ENCODE measurements around the gene MEGF6.

DNA sequence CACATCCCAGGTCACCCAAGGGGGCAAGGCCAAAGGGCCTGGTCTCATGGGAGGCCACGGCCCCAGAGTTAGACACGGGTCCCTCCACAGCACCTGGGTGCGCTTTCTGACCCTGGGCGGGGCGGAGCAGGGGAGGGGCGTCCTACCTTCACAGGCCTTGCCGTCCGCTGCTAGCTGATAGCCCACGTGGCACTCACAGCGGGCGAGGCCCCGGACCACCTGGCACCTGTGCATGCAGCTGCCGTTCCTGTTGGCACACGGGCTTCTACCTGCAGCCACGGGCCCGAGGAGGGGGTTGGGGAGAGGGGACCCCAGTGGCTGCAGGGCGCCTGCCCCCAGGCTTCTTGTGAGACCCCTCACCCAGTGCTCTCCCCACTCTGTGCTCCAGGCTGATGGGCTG lies 96.9 kb downstream of the MEGF6 start:
- TF ChIP-seq, protein P1, sequence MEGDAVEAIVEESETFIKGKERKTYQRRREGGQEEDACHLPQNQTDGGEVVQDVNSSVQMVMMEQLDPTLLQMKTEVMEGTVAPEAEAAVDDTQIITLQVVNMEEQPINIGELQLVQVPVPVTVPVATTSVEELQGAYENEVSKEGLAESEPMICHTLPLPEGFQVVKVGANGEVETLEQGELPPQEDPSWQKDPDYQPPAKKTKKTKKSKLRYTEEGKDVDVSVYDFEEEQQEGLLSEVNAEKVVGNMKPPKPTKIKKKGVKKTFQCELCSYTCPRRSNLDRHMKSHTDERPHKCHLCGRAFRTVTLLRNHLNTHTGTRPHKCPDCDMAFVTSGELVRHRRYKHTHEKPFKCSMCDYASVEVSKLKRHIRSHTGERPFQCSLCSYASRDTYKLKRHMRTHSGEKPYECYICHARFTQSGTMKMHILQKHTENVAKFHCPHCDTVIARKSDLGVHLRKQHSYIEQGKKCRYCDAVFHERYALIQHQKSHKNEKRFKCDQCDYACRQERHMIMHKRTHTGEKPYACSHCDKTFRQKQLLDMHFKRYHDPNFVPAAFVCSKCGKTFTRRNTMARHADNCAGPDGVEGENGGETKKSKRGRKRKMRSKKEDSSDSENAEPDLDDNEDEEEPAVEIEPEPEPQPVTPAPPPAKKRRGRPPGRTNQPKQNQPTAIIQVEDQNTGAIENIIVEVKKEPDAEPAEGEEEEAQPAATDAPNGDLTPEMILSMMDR (IDR thresholded peaks at IDR 0.05; ENCODE audit: poor library complexity), result no peak
- TF ChIP-seq EZH2phosphoT487 (IDR thresholded peaks at IDR 0.05; ENCODE audit: low read depth, severe bottlenecking, unreplicated experiment) (no peak), EZH2 (IDR thresholded peaks at IDR 0.05; ENCODE audit: borderline replicate concordance) (no peak)

All from hepatocyte (in vitro differentiated cells).